IPS-11a (cell line): Measurements from ENCODE around the gene FSCN2.
A peak's percentile ranks its signal among the peaks of the same experiment; 100 is the strongest.

ENCODE experiments used
- H3K4me3 ChIP-seq: one replicate; pipeline ENCODE4 v1.5.1; 2013; ENCODE audit warnings: low read depth, low read length, control low read depth

Gene FSCN2

DNA sequence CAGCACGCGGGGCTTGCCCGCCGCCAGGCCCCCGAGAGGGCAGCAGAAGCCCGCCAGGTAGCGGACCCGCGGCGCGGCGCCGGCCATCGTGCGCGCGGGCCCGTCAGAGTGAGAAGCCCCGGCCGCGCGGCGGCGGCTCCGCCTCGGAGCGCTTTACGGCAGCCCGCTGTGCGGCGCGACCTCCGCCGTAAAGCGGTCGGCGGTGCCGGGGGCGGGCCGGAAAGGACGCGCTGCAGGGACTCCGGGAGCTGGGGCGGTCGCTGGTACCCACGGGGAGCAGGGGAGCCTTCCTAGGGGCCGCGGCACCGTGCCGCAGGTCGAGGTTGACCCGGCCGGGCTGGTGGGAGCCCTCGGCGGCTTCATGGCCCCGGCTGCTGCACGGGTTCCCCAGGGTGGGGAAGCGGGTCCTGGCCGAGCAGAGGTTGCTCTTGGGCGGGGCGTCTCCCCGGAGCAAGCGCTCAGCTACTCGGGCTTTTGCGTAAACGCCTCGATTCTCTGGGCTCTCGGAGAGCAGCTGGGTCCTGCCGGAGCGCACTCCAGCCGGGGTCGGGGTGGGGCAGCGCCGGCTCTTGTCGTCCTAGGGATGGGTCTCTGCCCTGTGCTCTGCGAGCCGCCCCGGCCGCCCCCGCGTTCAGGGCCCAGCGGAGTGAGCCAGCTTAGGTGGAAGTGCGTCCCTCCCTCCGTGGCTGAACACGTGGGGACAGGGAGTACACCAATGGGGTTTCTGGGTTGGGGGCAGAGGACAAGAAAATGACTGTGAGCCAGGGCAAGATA, 24.3 kb downstream of the FSCN2 start, which contains the start of gene FAAP100:
FAAP100 (minus strand) TSS at position 110 of the 774 bp plus-strand sequence; CDS start at position 87, 23 bp downstream.
- H3K4me3 ChIP-seq: peak within 1 kb of the TSS; percentile 81

DNA sequence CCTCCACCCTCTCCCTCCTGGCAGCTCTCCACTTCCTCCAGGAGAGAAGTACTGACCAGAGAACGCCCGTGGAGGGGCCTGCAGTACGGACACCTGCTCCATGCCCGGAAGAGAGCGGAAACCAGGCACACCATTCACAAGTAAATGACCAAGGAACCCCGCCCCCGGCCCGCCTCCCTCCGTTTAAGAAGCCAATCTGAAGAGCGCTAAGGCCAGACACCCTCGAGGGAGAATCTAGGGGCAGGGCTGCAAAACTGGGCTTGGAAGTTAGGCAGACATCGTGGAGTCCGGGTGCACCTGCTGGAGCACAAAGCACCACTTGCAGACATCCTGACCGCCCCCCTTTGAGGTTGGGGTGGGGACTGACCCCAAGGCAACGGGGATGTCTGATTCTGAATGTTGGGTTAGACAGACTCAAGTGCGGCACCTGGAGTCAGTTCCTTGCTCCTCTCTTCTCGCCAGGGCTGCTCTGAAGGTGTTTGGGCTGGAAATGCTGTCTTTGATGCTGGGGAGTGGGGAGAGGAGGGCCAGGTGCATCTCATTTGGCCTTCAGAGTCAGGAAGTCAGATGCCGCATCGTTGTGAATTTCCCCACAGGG, 24.9 kb downstream of the FSCN2 start:
- H3K4me3 ChIP-seq: peak overlapping the region; percentile 81

- peak overlapping the region; percentile 81 for H3K4me3 ChIP-seq
Observed at GRCh38 chr17:81553616-81554181, 25.5 kb downstream of the FSCN2 start.

DNA sequence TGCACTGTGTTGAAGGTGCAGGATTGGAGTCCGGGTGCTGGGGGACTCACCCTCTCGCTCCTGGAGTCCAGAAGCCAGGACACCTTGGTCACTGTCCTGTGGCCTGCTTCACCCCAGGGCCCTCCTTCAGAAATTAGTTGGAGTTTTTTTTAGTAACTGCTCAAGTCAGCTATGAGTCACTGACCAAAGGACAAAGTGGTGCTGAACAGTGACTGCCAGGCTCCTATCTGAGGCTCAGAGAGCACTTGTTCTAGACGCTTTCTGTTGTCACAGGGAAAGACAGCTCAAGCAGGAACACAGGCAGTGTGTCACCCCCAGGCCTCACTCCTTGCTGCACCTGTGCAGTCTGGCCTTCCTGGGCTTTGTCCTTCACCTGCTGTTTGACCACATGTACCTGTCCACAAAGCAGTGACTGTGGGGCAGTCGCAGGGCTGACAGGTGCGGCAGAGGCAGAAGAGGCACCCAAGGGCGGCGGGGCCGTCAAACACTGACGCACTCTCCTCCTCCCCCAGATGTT, 28.1 kb downstream of the FSCN2 start:
- no peak overlapping the region for H3K4me3 ChIP-seq

DNA sequence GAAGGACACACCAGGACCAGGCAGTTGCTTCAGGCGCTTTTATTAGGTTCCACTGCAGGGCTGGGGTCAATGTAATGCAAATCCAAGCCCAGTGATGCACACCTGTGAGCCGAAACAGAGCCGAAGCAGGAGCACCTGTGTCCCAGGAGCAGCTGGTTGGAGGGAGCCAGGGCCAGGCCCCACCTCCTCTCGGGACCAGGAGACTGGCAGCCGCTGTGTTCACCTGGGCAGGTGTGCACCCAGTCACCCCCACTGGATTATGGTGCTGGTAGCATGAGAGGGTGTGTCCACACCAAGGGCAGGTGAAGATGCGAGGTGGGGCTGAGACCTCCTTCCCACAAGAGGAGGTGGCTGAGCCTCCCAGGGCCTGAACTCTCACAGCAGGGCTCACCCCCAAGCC, 28.7 kb downstream of the FSCN2 start:
- H3K4me3 ChIP-seq: no peak overlapping the region

GRCh38 chr17:81557276-81558114, 29.3 kb downstream of the FSCN2 start:
- H3K4me3 ChIP-seq: no peak overlapping the region

GRCh38 chr17:81558115-81558468, 29.9 kb downstream of the FSCN2 start:
- H3K4me3 ChIP-seq: no peak overlapping the region

DNA sequence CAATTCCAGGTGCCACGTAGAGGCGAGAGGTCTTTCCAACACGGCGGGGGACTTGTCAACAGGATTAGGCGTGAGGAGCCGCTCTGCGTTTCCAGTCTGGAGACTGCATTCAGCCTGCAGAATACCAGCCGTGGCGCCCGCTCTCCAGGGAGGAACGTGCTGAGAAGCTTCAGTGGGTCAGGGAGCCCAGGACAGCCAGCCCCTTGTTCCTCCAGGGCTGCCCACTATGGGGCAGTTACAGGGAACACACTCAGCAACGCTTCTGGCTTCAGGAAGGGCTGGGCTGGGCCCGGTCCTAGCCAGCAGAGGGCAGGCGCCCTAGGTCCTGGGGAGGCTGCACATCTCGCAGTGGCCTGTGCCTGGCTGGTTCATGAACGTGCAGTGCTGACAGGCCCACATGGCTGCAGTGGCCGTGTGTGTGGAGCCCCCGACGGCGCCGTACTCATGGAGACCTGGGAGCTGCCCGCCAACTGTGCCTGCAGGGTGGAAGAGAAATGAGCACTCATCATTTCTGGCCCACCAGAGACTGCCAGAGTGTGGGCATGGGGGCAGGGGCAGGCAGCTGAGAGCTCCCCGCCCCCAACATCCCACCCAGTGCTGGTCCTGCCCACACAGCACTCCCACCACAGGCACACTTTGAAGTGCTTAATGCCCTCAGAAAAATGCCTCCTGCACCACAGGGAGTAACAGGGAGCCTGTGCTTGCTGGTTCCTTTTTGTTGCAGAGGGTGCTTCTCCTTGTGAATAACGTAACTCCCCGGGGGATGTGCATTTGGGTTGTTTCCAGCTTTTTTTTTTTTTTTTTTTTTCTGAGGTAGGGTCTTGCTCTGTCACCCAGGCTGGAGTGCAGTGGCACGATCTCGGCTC, 31.0 kb downstream of the FSCN2 start:
- no peak overlapping the region for H3K4me3 ChIP-seq

GRCh38 chr17:81561494-81561885, 33.3 kb downstream of the FSCN2 start:
- H3K4me3 ChIP-seq: no peak overlapping the region

DNA sequence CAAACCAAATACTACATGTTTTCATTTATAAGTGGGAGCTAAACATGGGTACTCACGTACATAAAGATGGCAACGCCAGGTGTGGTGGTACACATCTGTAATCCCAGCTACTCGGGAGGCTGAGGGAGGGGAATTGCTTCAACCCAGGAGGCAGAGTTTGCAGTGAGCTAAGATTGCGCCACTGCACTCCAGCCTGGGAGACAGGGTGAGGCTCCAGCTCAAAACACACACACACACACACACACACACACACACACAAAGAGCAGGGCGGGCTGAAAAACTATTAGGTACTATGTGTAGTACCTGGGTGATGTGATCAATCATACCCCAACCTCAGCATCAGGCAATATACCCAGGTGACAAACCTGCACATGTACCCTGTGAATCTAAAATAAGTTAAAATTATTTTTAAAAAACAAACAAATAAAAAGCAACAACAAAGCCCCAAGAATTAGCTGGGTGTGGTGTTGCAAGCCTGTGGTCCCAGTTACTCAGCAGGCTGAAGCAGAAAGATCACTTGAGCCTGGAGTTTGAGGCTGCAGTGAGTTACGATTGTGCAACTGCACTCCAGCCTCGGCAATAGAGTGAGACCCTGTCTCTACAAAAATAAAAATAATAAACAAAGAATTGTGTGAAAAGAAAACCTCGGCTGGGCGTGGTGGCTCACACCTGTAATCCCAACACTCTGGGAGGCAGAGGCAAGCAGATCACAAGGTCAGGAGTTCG, 35.8 kb downstream of the FSCN2 start:
- H3K4me3 ChIP-seq: no peak overlapping the region

DNA sequence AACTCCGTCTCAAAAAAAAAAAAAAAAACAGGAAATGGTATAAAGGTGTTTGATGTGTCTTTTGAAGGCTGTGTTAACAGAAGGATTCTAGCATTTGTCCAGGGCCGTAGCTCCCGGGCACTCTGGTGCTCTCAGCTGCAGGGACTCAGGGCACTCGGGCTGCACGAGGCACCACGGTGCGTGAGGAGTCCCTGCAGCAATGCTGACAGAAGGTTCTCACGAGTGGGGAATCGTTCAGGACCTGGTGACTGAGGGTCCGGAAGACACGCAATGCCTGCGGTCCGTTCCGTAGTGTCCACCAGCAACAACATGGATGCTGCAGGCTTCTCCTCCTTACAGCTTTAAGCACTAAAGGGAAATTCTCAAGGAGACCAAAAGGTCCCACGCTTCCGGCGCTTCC, 36.6 kb downstream of the FSCN2 start:
- H3K4me3 ChIP-seq: no peak overlapping the region

DNA sequence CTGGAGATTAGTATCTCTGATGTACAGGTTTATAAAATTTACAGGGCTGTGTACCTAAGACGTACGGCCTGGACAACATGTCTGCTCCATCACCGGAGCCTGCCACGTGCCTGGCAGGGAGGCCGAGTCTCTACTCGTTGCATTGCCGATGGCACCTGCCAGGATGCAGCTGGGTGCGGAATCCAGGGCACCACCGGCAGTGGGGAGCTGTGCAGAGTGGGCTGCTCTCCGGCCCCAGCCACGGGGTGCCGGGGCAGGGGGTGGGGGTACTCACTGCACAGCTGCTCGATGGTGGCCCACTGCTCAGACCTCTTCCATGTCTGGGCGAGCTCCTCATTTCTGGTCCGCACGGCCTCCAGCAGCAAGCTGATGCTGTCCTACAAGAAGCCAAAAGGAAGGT, 37.1 kb downstream of the FSCN2 start:
- no peak overlapping the region for H3K4me3 ChIP-seq

DNA sequence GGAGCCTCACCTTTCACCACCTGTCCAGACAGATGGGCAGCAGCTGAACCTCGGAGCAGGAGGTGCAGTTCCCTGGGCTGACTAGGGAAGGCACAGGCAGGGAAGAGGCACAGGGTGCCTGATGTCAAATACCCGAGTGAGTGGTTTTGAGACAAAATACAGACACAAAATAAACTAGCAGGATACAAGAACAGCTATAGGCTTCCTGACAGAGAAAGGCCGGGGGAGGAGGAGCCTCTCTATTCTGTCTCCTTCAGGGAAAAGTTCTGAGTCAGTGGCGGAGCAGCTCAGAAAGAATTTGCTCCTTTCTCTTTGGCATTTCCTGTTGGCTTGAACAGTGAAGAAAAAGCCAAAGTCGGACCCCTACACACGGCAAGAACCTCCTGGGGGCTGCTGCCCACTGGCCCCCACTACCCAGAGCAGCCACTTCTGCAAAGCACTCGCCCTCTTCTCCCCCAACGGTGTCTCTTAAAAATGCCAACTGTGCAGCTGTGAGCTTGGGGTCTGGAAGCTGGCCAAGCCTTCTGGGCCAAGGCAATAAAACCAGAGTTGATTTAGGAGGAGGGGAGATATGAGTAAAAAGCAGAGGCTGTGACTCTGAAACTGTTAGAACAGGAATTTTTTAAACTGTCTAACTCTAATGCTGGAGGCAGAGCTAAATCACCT, 38.4 kb downstream of the FSCN2 start:
- no peak overlapping the region for H3K4me3 ChIP-seq

DNA sequence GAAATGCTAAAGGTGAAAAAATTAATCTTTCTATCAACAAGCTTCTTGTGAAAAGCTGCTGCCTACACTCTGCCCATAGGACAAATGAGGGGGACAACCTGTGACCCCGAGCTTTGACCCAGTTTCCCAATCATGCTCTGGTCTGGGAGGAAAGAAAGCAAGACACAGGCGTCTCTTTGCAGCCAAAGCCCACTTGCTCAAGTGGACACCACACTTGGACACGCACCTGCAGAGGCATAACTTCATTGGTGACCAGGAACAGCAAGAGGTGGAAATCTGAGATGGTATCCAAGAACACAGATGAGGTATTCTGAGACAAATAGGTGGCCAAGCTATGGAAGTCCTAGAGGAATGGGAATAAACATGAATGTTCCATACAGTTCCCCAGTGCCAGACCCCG, 39.0 kb downstream of the FSCN2 start:
- no peak overlapping the region for H3K4me3 ChIP-seq

DNA sequence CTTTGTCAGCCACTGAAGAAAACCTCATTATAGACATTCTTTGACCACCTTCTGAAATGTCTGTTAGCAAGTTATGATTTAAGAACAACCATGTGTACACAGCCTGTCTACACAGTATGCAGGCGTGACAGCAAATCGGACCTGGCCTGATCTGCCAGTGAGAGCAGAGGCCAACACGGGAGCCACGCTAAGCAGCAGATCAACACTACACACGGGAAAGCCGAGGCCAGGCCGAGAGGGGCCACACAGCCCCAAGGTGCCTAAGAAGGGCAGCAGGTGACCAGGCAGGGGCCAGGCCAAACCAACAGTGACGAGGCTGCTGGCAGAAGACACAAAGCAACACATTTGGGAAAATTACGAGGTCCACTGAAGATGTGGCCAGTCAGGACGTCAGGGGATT, 40.2 kb downstream of the FSCN2 start:
- H3K4me3 ChIP-seq: no peak overlapping the region

DNA sequence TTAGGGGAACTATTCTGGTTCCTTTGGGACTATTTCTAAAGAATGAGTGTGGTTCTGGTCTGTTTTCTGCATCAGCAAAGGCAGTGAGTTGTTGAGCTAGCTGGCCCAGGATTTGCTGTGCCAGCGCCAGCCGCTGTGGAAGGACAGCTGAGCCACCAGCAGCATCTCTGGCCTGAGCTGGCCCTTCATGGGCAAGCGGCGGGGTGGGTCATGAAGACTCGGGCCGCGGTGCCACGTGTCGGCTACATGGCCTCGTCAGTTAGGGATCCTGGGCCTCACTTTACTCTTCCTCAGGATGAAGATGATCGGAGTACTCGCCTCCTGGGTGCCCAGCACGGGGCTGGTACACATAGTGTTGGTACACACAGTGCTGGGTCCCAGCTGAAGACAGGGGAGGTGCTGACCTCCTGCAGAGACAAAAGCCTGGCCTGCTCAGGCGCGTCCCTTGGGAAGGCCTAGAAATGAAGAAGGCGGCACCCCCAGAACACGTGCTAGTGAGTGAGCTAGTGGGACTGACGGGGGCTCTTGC, 41.9 kb downstream of the FSCN2 start:
- H3K4me3 ChIP-seq: no peak overlapping the region

DNA sequence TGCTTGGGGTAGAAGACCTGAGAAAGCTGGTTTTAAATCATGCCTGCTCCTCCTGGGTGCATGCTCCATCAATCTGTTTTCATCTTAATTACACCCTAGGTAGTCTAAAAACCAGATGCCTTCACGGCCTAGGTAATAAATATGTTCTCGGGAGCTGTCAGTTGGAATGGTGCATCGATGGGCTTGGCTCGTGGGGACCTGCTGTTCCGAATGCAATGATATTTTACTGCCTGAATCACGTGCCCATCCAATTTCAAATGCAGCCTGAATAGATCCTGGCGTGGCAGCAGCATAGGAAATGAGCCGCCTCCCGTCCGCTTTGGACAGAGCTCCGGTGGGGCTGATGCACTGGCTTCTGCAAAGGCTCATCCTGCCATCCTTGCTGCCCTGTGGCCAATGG, 42.8 kb downstream of the FSCN2 start:
- no peak overlapping the region for H3K4me3 ChIP-seq

DNA sequence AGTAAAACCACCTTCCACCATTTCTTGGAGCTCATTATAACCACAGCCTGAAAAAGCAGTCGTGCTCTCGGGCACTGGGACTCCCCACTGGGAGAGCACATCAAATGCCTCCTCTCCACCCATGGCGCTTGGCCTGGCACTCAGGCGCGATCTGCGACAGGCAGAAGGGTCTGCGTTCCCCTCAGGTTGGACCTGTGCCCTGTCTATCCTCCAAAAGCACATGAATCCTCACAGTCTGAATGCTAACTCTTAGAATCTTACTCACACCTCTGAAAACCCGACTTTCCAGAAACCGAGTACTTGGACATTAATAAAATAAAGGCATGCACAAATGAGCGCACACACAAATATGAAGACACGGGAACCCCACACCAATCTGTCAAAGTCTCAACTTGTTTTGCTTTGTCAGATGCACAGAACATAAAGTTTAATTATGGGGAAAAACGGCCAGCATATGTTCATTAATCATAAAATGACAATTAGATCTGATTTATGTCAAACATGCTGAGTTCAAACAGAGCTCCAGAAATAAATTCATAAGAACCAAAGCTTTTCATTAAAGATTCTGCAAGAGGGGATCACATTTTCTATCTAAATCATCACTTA, 44.5 kb downstream of the FSCN2 start:
- no peak overlapping the region for H3K4me3 ChIP-seq
